Astrocyte (in vitro differentiated cells and primary cell): ENCODE data around the gene HLA-DPA1. TPM values are rescaled to one million over a fixed set of nuclear protein-coding genes. Genes with fewer than 3 reads are reported as not detected.

ENCODE experiments used
- DNase-seq: peaks from one replicate; pipeline ENCODE4 v3.0.0-alpha.2; 2010; ENCODE audit warnings: low read depth
- FAIRE-seq: peaks from 2 replicates; lab custom pipeline; 2011; peaks lifted over from hg19 to GRCh38; lab: Jason Lieb, UNC
- H2AFZ ChIP-seq: 2 replicates; pipeline ENCODE4 v1.6.0; 2012; ENCODE audit warnings: low read depth, low read length, inconsistent platforms
- H3K27ac ChIP-seq: 2 replicates; pipeline ENCODE4 v1.5.1; 2011; ENCODE audit warnings: low read depth, low read length, inconsistent platforms
- H3K27me3 ChIP-seq: 2 replicates; pipeline ENCODE4 v1.6.0; 2011; ENCODE audit warnings: low read length, inconsistent platforms; ENCODE audit not compliant: insufficient read depth
- H3K36me3 ChIP-seq: 2 replicates; pipeline ENCODE4 v1.5.1; 2011; ENCODE audit warnings: low read length, inconsistent platforms; ENCODE audit not compliant: insufficient read depth
- H3K4me1 ChIP-seq: 2 replicates; pipeline ENCODE4 v1.5.1; 2011; ENCODE audit warnings: low read length, inconsistent platforms; ENCODE audit not compliant: insufficient read depth
- H3K4me2 ChIP-seq: 2 replicates; pipeline ENCODE4 v1.6.0; 2012; ENCODE audit warnings: low read length, inconsistent platforms
- H3K4me3 ChIP-seq: 2 replicates; pipeline ENCODE4 v1.5.1; 2011; ENCODE audit warnings: low read depth, mild to moderate bottlenecking, low read length, inconsistent platforms; ENCODE audit not compliant: insufficient read depth
- H3K79me2 ChIP-seq: 2 replicates; pipeline ENCODE4 v1.6.0; 2012; ENCODE audit warnings: mild to moderate bottlenecking, low read length, inconsistent platforms; ENCODE audit not compliant: insufficient read depth
- H3K9ac ChIP-seq: 2 replicates; pipeline ENCODE4 v1.6.0; 2012; ENCODE audit warnings: mild to moderate bottlenecking, low read length, inconsistent platforms
- H3K9me3 ChIP-seq: 2 replicates; pipeline ENCODE4 v1.5.1; 2012; ENCODE audit warnings: low read depth, mild to moderate bottlenecking, low read length, inconsistent platforms; ENCODE audit not compliant: insufficient read depth
- H4K20me1 ChIP-seq: 2 replicates; pipeline ENCODE4 v1.6.0; 2012; ENCODE audit warnings: low read length, inconsistent platforms; ENCODE audit not compliant: insufficient read depth
- H3K27ac Mint-ChIP-seq: one replicate; pipeline ENCODE4 v1.8.0; 2021; ENCODE audit warnings: mild to moderate bottlenecking, mixed read lengths; ENCODE audit not compliant: unreplicated experiment
- H3K27me3 Mint-ChIP-seq: one replicate; pipeline ENCODE4 v1.8.0; 2021; ENCODE audit warnings: low read depth, mixed read lengths; ENCODE audit not compliant: unreplicated experiment
- H3K36me3 Mint-ChIP-seq: one replicate; pipeline ENCODE4 v1.8.0; 2021; ENCODE audit warnings: low read depth, mixed read lengths; ENCODE audit not compliant: unreplicated experiment
- H3K4me1 Mint-ChIP-seq: one replicate; pipeline ENCODE4 v1.8.0; 2021; ENCODE audit warnings: low read depth, mixed read lengths; ENCODE audit not compliant: unreplicated experiment
- H3K4me3 Mint-ChIP-seq: one replicate; pipeline ENCODE4 v1.8.0; 2021; ENCODE audit warnings: mild to moderate bottlenecking, moderate library complexity, mixed read lengths; ENCODE audit not compliant: unreplicated experiment
- H3K9me3 Mint-ChIP-seq: one replicate; pipeline ENCODE4 v1.8.0; 2021; ENCODE audit warnings: mild to moderate bottlenecking, mixed read lengths; ENCODE audit not compliant: unreplicated experiment
- CTCF ChIP-seq: IDR thresholded peaks from 2 replicates; pipeline ENCODE4 v1.5.1; 2011; ENCODE audit warnings: low read depth, mild to moderate bottlenecking, inconsistent platforms, low read length, moderate library complexity; ENCODE audit not compliant: insufficient read depth
- EZH2 ChIP-seq: IDR thresholded peaks from 2 replicates; pipeline ENCODE4 v1.6.1; 2012; ENCODE audit warnings: mild to moderate bottlenecking, low read length, inconsistent platforms; ENCODE audit not compliant: insufficient read depth
- total RNA-seq: library from RNA; stranded (reverse); gene quantifications from 2 replicates; pipeline ENCODE4 v1.2.1, GENCODE V29; 2021

HLA-DPA1 gene
- total RNA-seq, 1 donor from 2014 or later, result 1.7 TPM

- no peak overlapping the region for H2AFZ ChIP-seq
- Mint-ChIP-seq H3K36me3 (no peaks in the 10 kb centered on the region), H3K27ac (no peak overlapping the region), H3K4me1 (no peaks in the 10 kb centered on the region), H3K9me3 (peaks cover 3% of the 10 kb centered on the region), H3K4me3 (no peak overlapping the region), H3K27me3 (peaks cover 16% of the 10 kb centered on the region)
- no peak for FAIRE-seq
- H3K4me3 ChIP-seq, result no peak overlapping the region
- H3K79me2 ChIP-seq, result no peaks in the 10 kb centered on the region
- no peaks in the 10 kb centered on the region for H3K36me3 ChIP-seq
- no peaks in the 10 kb centered on the region for H3K4me1 ChIP-seq
- TF ChIP-seq CTCF (no peak), EZH2 (no peak)
- H3K9ac ChIP-seq, result no peak overlapping the region
- no peak overlapping the region for H3K27ac ChIP-seq
- H3K9me3 ChIP-seq, result no peaks in the 10 kb centered on the region
- no peak for DNase-seq
- peaks cover 29% of the 10 kb centered on the region for H3K27me3 ChIP-seq
- no peak overlapping the region for H3K4me2 ChIP-seq
- H4K20me1 ChIP-seq, result no peaks in the 10 kb centered on the region
Measured at GRCh38 chr6:33030245-33030644, 43.2 kb downstream of the HLA-DPA1 start.

- Histone ChIP-seq H3K4me3 (no peak overlapping the region), H3K36me3 (no peaks in the 10 kb centered on the region), H3K9ac (no peak overlapping the region), H4K20me1 (no peaks in the 10 kb centered on the region), H3K27me3 (peaks cover 24% of the 10 kb centered on the region), H3K4me2 (no peak overlapping the region), H3K79me2 (no peaks in the 10 kb centered on the region), H3K4me1 (no peaks in the 10 kb centered on the region), H3K9me3 (no peaks in the 10 kb centered on the region), H2AFZ (no peak overlapping the region), H3K27ac (no peak overlapping the region)
- Mint-ChIP-seq H3K36me3 (no peaks in the 10 kb centered on the region), H3K27ac (no peak overlapping the region), H3K9me3 (peaks cover under 1% of the 10 kb centered on the region), H3K27me3 (peaks cover 16% of the 10 kb centered on the region), H3K4me1 (no peaks in the 10 kb centered on the region), H3K4me3 (no peak overlapping the region)
- TF ChIP-seq EZH2, result no peak
- TF ChIP-seq CTCF, result no peak
- DNase-seq (no peak), FAIRE-seq (no peak)
Measured at GRCh38 chr6:33029328-33030184, 43.9 kb downstream of the HLA-DPA1 start.
